ENCODE results near the gene ADRB2.

DNA sequence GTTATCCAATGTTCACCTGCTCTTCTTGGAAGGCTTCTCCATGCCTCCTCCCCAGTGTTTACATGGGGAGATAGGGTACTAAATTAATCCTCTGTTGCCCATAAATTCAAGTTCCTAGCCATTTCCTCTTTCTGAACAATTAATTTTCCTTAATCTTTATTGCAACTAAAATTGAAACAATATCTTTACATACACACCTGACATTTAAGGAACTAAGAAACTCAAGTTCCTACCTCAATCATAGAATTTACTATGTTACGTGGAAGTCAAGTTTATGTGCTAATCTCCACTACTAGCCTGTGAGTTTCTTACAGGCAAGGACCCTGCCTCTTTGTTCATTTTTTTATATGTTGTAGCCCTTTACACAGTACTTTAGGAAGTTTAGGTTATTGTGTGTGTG lies 10.1 kb upstream of the ADRB2 start:
- TF ChIP-seq, protein P1, sequence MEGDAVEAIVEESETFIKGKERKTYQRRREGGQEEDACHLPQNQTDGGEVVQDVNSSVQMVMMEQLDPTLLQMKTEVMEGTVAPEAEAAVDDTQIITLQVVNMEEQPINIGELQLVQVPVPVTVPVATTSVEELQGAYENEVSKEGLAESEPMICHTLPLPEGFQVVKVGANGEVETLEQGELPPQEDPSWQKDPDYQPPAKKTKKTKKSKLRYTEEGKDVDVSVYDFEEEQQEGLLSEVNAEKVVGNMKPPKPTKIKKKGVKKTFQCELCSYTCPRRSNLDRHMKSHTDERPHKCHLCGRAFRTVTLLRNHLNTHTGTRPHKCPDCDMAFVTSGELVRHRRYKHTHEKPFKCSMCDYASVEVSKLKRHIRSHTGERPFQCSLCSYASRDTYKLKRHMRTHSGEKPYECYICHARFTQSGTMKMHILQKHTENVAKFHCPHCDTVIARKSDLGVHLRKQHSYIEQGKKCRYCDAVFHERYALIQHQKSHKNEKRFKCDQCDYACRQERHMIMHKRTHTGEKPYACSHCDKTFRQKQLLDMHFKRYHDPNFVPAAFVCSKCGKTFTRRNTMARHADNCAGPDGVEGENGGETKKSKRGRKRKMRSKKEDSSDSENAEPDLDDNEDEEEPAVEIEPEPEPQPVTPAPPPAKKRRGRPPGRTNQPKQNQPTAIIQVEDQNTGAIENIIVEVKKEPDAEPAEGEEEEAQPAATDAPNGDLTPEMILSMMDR (IDR thresholded peaks at IDR 0.05): no peak
- no peak for TF ChIP-seq POLR2AphosphoS5 (IDR thresholded peaks at IDR 0.05; ENCODE audit: low read depth, low read length)

All from Panc1 (cell line).